ENCODE measurements around the gene MYLK2.

MYLK2 gene

DNA sequence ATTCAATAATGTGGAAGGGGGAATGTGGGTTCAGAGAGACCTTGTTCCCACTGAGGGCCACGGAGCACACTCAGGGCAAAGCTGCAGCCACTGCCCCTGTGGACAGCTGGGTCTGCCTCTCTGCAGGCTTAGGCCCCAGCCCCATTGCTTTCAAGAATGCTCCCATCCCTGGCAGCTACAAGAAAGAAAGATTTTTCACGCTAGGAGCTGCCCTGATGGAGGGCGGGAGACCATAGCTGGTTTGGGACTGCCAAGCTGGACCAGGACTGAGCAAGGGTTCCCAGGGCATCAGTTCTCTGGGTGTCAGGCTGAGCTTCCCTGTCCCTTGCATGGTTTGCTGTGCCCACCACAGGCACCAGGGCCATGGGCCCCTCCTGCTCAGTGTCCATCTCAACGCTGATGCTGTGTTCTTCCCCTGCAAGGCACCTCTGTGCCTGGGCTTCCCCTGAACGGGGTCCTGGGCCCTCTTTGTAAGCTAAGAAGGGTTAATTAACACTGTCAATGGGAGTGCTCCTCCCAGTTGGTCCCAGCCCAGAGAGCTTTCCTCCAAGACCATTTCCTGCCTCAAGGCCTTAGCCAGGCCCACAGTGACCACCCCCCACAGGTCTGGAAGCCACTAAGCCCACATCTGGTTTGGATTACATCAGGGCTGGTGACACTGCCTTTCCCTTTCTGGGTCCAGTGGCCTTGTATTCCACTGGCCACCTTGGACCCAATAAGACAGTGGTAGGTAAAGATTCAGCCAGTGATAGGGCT, 17.9 kb downstream of the MYLK2 start:
- FAIRE-seq, result no peak

DNA sequence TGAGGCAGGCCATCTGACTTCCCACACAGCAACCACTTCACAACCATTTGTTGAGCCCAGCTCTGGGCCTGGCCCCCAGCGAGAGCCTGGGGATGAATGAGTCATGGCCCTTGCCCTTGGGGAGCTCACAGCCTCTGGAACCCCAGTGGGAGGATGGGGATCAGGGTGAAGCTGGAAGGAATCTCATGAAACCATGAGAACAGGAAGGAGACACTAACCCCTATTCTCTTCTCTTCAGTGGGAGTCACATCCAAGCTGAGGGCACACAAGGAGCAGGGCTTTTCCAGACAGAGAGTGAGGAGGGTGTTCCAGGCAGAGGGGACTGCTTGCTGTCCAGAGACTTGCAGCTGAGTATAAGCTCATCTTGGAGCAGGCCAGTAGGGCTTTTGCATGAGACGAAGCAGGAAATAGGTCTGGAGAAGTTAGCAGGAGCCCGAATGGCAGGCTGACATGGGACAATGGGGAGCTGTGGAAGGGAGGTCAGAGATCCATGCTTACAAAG, 18.8 kb downstream of the MYLK2 start:
- FAIRE-seq, result no peak

DNA sequence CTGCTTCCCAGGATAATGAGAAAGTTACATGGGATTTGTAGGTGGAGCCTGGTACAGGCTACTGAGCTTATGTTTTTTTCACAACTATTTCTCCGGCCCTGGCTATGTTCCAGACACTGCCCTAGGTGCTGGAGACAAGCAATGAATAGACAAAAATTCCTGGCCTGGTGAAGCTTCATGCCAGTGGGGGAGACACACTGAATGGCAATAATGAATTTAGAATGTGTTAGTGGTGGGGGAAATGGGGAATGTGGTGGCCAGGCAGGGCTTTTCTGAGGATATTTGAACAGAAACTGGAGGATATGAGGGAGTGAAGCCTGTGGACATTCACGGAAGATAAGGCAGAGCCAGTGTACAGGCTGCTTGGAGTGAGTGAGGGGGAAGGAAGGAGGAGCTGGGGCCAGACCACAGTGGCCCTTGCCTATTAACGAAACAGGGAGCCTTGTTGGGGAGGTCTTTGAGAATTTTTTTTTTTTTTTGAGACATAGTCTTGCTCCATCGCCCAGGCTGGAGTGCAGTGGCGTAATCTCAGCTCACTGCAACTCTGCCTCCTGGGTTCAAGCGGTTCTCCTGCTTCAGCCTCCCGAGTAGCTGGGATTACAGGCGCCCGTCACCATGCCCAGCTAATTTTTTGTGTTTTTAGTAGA, 19.6 kb downstream of the MYLK2 start:
- FAIRE-seq, result no peak

DNA sequence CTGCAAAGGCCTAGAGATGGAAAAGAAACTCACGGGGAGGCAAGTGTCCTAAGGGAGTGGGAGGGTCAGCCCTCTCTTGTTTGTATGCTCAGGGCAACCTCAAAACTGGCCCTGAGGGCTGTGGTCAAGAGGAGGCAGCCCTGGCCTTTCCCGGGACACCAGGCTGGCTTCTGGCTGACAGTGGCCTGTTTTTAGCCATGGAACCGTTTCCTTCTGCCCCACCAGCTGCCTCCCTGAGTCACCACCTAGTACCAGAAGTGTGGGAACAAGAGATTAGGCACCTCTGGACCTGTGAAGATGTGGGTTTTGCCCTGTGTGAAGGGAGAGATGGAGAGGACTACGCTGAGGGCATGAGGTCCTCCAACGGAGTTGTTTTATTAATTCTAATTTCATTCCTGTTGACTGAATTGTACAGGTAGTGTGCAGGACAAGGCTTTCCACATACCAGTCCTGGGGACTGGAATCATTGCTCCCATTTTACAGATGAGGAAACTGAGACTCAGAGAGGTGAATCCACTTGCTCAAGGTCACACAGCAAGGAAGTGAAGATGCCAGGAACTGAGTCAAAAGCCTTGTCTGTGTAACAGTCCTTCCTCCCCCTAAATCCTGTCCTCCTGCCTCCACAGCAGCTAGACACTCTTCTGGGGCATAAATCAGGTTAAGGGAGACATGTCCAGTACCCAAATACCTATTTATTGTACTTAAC, 20.8 kb downstream of the MYLK2 start:
- FAIRE-seq, result no peak

DNA sequence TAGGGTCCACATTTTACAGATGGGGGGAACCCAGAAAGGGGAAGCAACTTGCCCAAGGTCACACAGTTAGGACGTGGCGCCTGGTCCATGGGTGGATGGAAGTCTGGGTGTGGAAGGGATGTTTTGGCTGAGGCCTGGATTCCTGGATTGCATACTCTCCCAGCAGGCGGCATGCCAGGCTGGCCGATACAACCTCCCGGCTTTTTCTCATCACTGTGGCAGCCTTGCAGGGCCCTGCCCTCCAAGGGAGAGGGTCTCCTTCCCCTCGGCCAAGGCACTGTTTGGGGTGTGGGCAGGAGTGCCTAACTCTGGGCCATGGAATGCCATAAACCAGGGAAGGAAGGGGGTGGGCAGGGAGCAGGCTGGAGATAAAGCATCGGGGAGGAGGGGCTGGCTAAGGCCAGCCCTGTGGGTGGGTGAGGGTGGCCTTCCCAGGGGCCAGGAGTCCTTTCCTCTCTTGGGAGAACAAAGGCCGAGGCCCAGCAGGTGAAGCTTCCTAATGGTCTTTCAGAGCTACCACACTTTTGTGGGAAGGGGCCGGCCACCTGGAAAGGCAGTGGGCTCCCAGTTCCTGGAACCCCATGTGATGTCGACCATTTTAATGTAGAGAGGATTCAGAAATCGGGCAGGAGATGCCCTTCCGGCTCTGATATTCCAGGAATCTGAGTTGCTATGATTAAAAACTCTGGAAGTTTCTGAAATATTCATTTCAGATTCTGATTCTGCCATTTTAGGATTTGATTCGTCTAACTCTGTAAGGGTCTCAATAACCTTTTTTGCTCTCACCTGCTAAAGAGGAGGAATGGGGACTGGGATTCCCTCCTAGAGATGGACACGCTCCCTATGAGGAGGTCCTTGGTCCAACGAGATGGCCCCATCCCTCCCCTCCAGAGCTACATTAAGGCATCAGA, 22.0 kb downstream of the MYLK2 start:
- FAIRE-seq, result no peak

DNA sequence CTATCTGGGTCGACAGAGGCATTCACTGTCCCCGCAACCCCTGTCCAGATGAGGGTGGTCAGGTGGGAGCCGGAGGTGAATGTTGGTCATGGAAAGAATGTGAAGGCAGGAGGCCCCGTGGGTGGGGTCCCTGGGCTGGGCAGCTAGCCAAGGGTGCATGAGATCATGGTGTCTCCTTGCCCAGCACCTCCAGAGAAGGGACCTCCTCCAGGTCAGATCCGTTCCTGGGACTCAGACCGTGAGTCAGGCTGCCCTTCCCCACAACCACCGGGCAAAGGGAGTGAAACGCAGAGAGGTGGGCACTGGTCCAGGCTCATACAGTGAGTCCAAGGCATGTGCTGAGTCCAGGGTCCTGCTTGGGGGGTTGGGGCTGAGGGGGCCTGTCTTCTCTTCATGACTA, 22.8 kb downstream of the MYLK2 start:
- FAIRE-seq, result no peak

DNA sequence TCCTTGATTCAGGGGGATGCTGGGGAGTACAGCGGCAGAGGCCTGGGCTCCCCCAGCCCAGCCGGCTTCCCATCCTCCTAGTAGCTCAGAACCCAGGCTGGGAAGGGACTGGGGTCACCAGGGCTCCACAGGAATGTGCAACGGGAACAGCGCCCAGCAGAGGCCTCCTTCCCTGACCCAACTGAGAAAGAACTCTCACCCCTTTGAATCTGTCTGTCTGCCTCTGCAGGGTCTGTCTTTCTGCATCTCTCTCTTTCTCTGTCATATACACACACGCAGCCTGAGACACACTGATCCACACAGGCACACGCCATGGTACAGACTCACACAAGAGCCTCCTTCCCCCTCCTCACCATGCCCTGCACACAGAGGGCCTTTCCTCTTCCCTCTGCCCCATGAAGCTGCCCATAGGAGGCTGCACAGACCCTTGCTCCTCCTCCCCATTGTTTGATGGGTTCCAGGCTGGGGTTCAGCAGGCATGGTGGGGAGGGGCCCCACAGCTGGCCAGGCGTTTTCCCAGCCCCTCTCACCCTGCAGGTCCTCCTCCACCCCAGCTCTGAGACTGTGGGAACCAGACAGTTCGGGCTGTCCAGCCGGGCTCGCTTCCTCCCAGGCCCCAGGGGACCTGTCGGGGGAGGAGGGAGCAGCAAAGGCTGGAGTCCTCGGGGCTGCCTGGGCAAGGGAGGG, 23.5 kb downstream of the MYLK2 start:
- FAIRE-seq, result no peak

DNA sequence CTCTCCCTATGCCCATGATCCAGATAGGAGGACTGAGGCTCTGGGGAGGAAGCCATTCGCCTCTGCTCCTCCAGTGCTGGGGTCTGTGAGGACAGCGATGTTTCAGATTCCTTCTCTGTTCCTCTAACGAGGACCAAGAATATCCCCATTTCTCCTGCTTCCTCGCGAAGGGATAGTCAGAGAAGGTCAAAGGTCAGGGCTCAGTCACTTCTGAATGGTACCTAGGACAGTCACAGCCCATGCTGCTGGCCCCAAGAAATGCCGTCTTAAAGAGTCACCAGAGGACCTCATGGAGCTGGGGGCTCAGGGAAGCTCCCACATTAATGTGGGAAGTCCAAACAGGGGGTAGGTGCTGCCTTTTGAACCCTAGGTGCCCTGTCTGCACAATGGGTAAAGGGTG, 24.1 kb downstream of the MYLK2 start:
- no peak for FAIRE-seq

DNA sequence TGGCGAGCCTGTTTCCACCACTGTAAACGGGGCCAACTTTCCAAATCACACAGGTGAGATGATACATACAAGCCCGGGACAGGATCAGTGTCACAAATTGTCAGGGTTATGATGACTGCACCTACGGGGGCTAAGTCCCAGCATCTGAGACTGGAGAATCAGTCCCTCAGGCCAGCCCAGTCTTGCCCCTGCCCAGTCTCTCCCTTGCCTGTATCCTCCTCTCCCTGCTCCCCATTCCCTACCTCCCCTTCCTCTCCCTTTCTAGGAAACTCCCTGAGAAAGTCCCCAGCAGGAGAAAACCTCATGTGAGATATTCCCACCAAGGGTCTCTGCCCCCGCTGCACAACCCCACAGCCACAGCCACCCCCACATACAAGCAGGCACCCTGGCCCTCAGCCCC, 24.7 kb downstream of the MYLK2 start:
- no peak for FAIRE-seq

DNA sequence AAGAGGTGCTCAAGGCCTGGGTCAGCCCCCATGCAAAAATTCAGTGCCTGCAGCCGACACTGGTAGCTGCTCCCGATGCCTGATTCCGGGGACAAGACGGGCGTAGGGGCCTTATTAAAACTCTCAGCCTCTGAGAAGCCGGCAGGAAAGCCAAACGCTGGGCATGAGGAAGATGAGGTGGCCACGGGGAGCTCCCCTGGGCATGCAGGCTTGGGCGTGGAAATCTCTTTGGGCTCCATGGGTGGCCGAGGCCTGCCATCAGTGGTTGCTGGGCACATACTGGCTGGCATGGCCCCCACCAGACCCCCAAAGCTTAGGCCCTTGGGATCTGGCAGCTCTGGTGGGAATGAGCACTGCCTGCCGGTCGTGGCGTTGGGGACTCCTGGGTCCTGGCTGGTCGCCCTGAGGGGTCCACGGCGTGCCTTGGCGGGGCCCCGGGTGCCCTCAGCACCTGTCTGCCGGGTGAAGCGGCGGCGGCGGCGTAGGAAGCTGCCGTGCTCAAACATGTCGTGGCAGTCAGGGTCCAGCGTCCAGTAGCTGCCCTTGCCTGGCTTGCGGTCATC, 25.7 kb downstream of the MYLK2 start:
- no peak for FAIRE-seq

DNA sequence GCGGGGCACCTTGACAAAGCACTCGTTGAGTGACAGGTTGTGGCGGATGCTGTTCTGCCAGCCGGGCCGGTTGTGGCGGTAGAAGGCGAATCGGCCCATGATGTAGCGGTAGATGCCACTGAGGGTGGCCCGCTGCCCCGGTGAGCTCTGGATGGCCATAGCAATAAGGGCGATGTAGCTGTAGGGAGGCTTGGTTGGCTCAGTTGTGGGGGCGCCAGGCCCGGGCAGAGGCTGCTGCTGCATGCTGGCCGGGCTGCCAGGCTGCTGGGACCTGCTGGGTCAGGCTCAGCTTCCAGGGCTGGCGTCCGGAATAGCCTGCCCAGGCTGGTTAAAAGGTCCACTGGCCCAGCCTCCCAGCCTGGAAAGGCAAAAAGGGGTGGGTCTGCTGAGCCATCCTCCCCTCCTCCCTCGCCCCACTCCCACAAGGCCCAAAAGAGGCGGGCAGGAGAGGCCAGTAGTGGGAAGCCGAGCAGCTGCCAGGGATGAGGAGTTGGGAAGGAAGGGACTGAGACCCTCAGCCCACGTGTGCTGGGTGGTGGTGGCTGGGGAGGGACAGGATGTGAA, 26.2 kb downstream of the MYLK2 start, which contains the start of gene FOXS1:
Gene FOXS1, minus strand, starts transcription at position 305 of the 564 bp plus-strand sequence. Its CDS starts 62 bp downstream, at position 243.
- no peak for FAIRE-seq

DNA sequence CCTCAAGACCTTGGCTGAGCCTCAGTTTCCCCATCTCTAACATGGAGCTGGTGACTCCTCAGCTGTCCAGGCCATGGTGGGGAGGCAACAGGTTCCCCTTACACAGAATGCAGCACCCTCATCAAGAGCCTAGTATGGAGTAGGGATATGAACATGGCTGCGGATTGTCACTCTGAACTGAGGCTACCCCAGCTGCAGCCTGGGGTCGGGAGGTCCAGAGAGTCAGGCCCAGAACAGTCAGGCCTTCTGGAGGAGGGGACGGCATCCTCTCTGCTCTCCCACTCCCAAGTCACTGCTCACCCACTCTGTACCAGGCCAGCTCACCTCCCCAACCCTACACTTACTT, 27.6 kb downstream of the MYLK2 start:
- no peak for FAIRE-seq

DNA sequence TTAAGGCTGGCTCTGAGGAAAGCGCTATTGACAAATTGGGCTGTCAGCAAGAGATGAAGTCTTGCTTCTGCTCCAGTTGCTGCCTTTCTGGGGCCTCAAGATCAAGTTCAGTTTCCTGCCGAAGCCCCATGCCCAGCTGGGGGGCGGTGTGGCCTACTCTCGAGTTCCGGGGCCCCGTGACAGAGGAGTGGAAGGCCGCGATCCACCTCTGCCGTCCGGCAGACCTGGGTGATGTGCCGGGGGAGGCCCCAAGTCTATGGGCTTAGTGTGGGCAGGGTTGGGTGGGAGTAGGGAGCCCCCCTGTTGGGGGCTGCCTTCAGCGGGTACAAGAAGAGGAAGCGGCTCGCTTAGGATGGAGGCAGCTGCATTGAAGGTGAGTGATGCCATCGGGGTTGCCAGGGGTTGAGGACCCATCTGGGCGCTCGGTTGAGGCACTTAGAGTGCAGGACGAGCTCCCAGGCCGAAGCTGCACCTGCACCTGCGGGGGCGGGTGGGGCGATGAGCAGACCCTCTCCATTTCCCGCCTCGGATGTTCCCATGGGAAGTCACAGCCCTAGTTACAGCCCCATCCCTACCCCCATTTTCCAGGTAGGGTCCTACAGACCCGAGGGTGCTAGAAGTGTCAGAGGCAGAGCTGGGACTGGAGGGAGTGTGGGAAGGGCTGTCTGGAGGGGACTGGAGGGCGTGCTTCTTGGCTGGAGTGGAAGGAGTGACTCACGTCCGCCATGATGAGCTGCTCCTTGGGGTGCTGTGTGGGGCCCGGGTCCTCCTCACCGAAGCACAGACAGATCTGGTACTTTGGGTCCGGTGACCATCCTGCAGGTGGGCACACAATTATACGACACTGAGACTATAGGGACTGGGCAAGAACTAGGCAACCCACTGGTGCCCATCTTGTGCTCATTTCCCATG, 29.2 kb downstream of the MYLK2 start:
- FAIRE-seq, result no peak

DNA sequence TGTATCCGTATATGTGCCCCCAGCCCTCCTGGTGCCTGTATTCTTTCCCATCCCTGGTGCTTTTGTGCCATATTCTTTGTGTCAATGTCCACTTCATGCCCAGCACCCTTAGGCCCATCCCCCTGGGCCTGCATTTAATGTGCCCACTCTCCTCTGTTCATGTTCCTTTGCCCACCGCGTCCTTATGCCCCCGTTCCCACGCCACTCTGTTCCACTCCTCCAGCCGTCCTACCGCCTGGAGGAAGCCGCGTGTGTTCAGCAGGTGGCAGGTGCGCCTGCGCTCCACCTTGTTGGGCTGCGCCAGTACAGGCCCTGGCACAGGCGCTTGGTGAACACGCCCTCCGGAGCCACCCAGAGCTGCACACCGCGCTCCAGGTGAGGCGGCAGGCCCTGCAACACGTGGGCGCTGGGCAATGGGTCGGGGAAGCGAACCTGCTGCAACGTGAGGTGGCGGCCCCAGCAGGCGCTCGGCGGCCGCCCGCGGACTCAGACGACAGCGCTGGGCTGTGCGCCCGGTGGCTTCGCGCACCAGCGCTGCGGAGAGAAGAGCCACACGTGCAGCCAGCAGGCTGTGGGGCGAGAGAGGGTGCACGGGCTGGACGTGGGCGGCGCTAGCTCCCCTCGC, 30.3 kb downstream of the MYLK2 start:
- FAIRE-seq, result no peak

DNA sequence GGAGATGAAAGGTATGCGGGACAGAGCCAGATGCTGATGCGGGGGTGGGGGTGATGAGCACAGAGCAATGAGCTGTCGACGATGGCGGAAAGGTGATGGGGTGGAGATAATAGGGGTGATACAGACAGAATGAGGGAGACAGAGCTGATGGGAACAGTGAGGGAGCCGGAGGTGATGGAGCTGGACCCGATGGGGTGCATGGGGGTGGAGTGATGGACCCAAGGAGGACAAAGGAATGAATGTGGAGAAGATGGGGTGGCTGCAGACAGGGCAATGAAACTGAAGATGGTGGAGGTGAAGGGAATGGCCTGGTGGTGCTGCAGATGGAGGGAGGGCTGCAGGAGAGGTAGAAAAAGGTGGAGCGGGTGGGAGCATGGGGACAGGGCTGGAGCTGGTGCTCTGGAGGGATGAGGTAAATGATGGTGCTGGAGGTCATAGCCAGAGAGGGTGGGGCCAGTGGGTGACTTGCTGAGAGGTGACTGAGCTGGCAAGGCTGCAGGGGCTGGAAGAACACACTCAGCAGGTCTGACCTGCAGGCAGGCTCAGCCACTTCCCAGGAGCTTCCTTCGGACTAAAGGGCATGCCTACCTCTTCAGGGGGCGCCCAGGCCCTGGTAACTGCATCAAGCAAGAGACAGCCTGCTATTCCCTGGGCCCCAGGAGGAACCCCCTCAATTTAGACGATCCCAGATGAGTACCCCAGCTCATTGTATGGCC, 32.2 kb downstream of the MYLK2 start:
- no peak for FAIRE-seq

DNA sequence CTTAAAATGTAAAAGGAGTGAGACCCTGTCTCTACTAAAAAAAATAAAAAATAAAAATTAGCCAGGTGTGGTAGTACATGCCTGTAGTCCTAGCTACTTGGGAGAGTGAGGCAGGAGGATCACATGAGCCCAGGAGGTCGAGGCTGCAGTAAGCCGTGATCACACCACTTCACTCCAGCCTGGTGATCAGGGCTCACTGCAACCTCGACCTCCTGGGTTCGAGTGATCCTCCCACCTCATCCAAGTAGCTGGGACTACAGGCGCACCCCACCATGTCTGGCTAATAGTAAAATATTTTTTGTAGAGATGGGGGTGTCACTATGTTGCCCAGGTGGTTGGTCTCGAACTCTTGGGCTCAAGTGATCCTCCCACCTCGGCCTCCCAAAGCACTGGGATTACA, 34.3 kb downstream of the MYLK2 start:
- no peak for FAIRE-seq

DNA sequence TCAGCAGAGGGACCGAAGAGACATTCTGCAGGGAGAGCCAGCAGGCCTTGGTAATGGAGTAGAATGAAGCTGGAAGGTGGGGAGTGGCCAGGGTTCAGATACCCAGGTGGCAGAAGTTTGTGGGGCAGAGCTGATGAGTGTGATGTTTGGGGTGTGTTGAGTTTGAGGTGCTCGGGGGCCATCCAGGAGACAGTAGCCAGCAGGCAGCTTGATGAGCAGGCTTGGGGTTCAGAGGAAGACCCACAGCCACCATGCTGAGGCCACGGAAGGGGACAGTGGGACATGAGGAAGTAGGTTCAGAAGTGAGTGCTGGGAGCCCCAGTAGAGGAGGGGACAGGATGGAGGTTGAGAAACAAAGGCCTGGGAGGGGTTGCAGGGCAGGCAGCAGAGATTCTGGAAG, 37.4 kb downstream of the MYLK2 start:
- no peak for FAIRE-seq

DNA sequence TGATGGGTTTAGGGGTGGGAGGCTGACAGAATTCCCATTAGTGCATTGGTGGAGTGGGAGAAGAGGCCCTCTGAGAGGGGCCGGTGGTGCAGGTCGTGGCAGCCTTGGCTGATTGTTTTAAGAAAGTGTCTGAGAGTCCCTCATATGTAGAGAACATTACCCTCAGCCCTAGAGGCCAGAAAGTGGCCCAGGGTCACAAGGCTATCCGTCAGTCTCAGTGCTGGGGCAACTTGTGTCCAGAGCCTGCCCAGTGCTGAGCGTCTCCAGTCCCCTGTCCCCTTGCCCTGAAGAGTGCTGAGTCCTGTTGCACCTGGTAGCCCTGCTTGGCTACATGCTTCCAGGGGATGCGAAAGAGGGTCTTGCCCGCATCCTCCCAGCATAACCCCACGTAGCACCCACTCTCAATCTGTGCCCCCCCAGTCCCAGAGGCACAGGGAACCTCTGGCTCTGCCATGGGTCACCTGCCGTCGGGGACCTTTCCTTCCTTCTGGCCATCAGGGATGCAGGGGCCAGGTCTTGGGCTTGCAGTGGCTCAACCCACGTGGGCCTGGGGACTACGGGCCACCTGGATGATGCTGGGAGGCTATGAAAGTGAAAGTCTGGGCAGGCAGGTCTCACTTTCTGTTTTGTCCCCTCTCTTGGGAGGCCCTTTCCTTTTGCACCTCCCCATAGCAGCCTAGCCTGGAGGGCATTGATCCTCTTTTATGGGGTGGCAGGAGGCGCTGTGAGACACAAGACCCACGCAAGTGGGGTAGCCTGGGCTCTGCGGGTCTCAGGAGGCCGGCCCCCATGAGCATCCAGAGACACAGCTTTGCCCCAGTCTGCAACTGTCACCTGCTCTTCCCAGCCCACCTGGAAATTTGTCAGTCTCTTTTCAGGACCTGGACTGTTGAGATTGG, 39.0 kb downstream of the MYLK2 start:
- no peak for FAIRE-seq
